Endothelial cell of umbilical vein (primary cell): ENCODE results near the gene PRSS53. TPM values are rescaled to one million over a fixed set of nuclear protein-coding genes. Genes with fewer than 3 reads are reported as not detected.

ENCODE experiments used
- BruUV-seq: library from RNA; stranded (reverse); fragments of 400-500 nt; replicated peaks from 2 replicates; lab custom pipeline; 2021; lab: Mats Ljungman, UMichigan
- CTCF ChIA-PET: fragments of 300-600, 350-600 bp; sonication (Branson Sonifier 250); formaldehyde crosslinking; loops from one replicate; lab custom pipeline; 2021; ENCODE audit warnings: antibody characterized with exemption, inconsistent platforms; lab: Charles Lee
- POLR2A ChIA-PET: fragments of 300-600, 350-600 bp; sonication (Branson Sonifier 250); formaldehyde crosslinking; loops from one replicate; lab custom pipeline; 2021; ENCODE audit warnings: antibody characterized with exemption, inconsistent platforms; lab: Charles Lee
- DNase-seq: peaks from one replicate; pipeline ENCODE4 v3.0.0-alpha.2; 2011; ENCODE audit warnings: low read depth, low spot score
- FAIRE-seq: peaks from 2 replicates; lab custom pipeline; 2011; peaks lifted over from hg19 to GRCh38; lab: Jason Lieb, UNC
- H2AFZ ChIP-seq: 2 replicates; pipeline ENCODE4 v1.6.0; 2012; ENCODE audit warnings: low read depth, low read length, control low read depth, inconsistent platforms
- H3K27ac ChIP-seq: 2 replicates; pipeline ENCODE4 v1.5.1; 2011; ENCODE audit warnings: low read depth, mild to moderate bottlenecking, control low read depth, low read length, moderate library complexity; ENCODE audit not compliant: insufficient read depth
- H3K27me3 ChIP-seq, 2 experiments: 2 replicates each; pipeline versions ENCODE4 v1.6.0 to v1.6.1; 2011; ENCODE audit warnings: low read length in 2 of 2, mixed read lengths in 1 of 2; ENCODE audit not compliant: control insufficient read depth in 2 of 2, insufficient read depth in 2 of 2
- H3K36me3 ChIP-seq, 2 experiments: 2 replicates in 1 of 2; 3 replicates in 1 of 2; pipeline ENCODE4 v1.5.1; 2011; ENCODE audit warnings: low read length in 2 of 2, mild to moderate bottlenecking in 1 of 2, moderate library complexity in 1 of 2; ENCODE audit not compliant: control insufficient read depth in 2 of 2, insufficient read depth in 2 of 2; ENCODE audit errors: extremely low read depth in 1 of 2
- H3K4me1 ChIP-seq: 3 replicates; pipeline ENCODE4 v1.5.1; 2011; ENCODE audit warnings: mild to moderate bottlenecking, low read length; ENCODE audit not compliant: control insufficient read depth, insufficient read depth; ENCODE audit errors: extremely low read depth
- H3K4me2 ChIP-seq: 2 replicates; pipeline ENCODE4 v1.6.1; 2011; ENCODE audit warnings: low read length, control low read depth, mixed read lengths; ENCODE audit not compliant: insufficient read depth
- H3K4me3 ChIP-seq, 3 experiments: fragments of 200-600 bp in 1 of 3; sonication (generic), shearing (Covaris generic) in 1 of 3; replicated peaks in 1 of 3; 2 replicates each; pipeline ENCODE4 v1.5.1; 2011 to 2016; ENCODE audit warnings: control low read depth in 3 of 3, low read length in 3 of 3, mild to moderate bottlenecking in 2 of 3, inconsistent platforms in 1 of 3, low read depth in 1 of 3, moderate library complexity in 1 of 3; ENCODE audit not compliant: insufficient read depth in 1 of 3
- H3K79me2 ChIP-seq: 2 replicates; pipeline ENCODE4 v1.6.0; 2012; ENCODE audit warnings: low read length, inconsistent platforms; ENCODE audit not compliant: control insufficient read depth, insufficient read depth
- H3K9ac ChIP-seq: replicated peaks from 2 replicates; pipeline ENCODE3; 2011; ENCODE audit warnings: low read length, control low read depth; ENCODE audit not compliant: insufficient read depth; ENCODE audit errors: extremely low read depth
- H3K9me1 ChIP-seq: replicated peaks from 3 replicates; pipeline ENCODE4 v1.6.0; 2011; ENCODE audit warnings: mild to moderate bottlenecking, low read length; ENCODE audit not compliant: control insufficient read depth, insufficient read depth; ENCODE audit errors: extremely low read depth
- H3K9me3 ChIP-seq: replicated peaks from 2 replicates; pipeline ENCODE4 v1.5.1; 2012; ENCODE audit warnings: low read length, inconsistent platforms; ENCODE audit not compliant: control insufficient read depth, insufficient read depth
- H4K20me1 ChIP-seq: replicated peaks from 2 replicates; pipeline ENCODE3; 2011; ENCODE audit warnings: mild to moderate bottlenecking, low read length; ENCODE audit not compliant: control insufficient read depth, insufficient read depth; ENCODE audit errors: extremely low read depth
- EZH2 ChIP-seq: IDR thresholded peaks from 2 replicates; pipeline ENCODE4 v1.6.1; 2012; ENCODE audit warnings: borderline replicate concordance, low read depth, mild to moderate bottlenecking, moderate library complexity, low read length, inconsistent platforms; ENCODE audit not compliant: severe bottlenecking
- FOS ChIP-seq: IDR thresholded peaks from 2 replicates; pipeline ENCODE4 v1.6.1; 2011; ENCODE audit warnings: mild to moderate bottlenecking, low read length, moderate library complexity, borderline replicate concordance; ENCODE audit not compliant: insufficient read depth
- GATA2 ChIP-seq: IDR thresholded peaks from 2 replicates; pipeline ENCODE4 v1.7.0; 2011; ENCODE audit warnings: low read depth, mild to moderate bottlenecking, moderate library complexity, mixed read lengths, low read length; ENCODE audit not compliant: insufficient read length, insufficient read depth
- JUN ChIP-seq: IDR thresholded peaks from 2 replicates; pipeline ENCODE4 v1.6.1; 2011; ENCODE audit warnings: borderline replicate concordance, low read depth; ENCODE audit not compliant: insufficient read length, insufficient read depth
- MYC ChIP-seq: IDR thresholded peaks from one replicate; pipeline ENCODE4 v1.6.1; 2011; ENCODE audit warnings: mild to moderate bottlenecking, low read depth, low read length
- POLR2A ChIP-seq: IDR thresholded peaks from 2 replicates; pipeline ENCODE4 v1.6.1; 2012; ENCODE audit warnings: low read depth, mild to moderate bottlenecking, control low read depth, low read length
- POLR2AphosphoS5 ChIP-seq: IDR thresholded peaks from 2 replicates; pipeline ENCODE4 v1.6.1; 2012; ENCODE audit warnings: low read depth, mild to moderate bottlenecking, control low read depth, low read length, moderate library complexity; ENCODE audit not compliant: insufficient read depth
- dilution Hi-C: fragments of 300-500 bp; cut with MboI; formaldehyde crosslinking; loops from one replicate; pipeline ENCODE4 v1.15.0; 2019; ENCODE audit warnings: low sequenced_read_pairs; ENCODE audit not compliant: extremely low pct_ligation_motif_present
- intact Hi-C: fragments of 100-400 bp; cut with micrococcal nuclease; formaldehyde crosslinking; loops from one replicate; pipeline ENCODE4 v1.10.0; 2022
- polyA plus RNA-seq, 4 experiments: library from polyadenylated mRNA; depleted of rRNA in 3 of 4; stranded (reverse) in 3 of 4; unstranded in 1 of 4; fragments of >200 nt; gene quantifications; 2 replicates each; pipeline versions ENCODE4 v1.2.1 to v1.2.3, GENCODE V29; 2011 to 2012; ENCODE audit warnings: missing spikeins in 1 of 4
- total RNA-seq: library from RNA; stranded (reverse); gene quantifications from 2 replicates; pipeline ENCODE4 v1.2.3, GENCODE V29; 2021
- TF ChIP-seq, protein P1 (sequence below), 2 donors: IDR thresholded peaks; 1 replicate in 1 of 2; 2 replicates in 1 of 2; pipeline ENCODE4 v1.5.1; 2011; ENCODE audit warnings: low read length in 2 of 2, mild to moderate bottlenecking in 2 of 2, moderate library complexity in 2 of 2, control low read depth in 1 of 2, inconsistent platforms in 1 of 2, low read depth in 1 of 2; ENCODE audit not compliant: insufficient read depth in 1 of 2; ENCODE audit errors: extremely low read depth in 1 of 2

The PRSS53 gene
- total and polyA plus RNA-seq, 2 donors (not counting 3 experiments of a cell fraction or from before 2014, with no cell fraction given) = 2.8 to 3.5 TPM

DNA sequence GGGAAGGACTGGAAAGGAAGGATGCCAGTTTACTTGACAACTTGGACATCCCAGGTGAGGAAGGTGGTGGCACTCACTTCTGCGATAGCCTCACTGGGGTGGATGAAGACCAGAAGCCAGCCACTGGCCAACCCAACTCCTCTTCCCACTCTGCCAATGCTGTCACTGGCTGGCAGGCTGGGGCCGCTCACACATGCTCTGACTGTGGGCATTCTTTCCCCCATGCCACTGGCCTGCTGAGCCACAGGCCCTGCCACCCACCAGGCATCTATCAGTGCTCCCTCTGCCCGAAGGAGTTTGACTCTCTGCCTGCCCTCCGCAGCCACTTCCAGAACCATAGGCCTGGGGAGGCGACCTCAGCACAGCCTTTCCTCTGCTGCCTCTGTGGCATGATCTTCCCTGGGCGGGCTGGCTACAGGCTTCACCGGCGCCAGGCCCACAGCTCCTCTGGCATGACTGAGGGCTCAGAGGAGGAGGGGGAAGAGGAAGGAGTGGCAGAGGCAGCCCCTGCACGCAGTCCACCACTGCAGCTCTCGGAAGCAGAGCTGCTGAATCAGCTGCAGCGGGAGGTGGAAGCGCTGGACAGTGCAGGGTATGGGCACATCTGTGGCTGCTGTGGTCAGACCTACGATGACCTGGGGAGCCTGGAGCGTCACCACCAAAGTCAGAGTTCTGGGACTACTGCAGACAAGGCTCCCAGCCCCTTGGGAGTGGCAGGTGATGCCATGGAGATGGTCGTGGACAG lies 10.0 kb downstream of the PRSS53 start:
- Histone ChIP-seq H3K4me1 (peaks cover 4% of the 10 kb centered on the region), H3K9me3 (no peaks in the 10 kb centered on the region), H2AFZ (no peak overlapping the region), H3K9ac (no peak overlapping the region), H4K20me1 (no peaks in the 10 kb centered on the region), H3K27me3 (no peaks in the 10 kb centered on the region), H3K36me3 (peaks cover 3 to 37% of the 10 kb centered on the region in 2 experiments), H3K4me3 (no peak overlapping the region), H3K79me2 (peaks cover 26% of the 10 kb centered on the region), H3K9me1 (no peaks in the 10 kb centered on the region), H3K27ac (no peak overlapping the region), H3K4me2 (no peak overlapping the region)
- dilution Hi-C loops = no loop called here
- ChIA-PET POLR2A (no interaction called here), CTCF (no interaction called here)
- no TSS peak for BruUV-seq
- DNase-seq = no peak
- no peak for FAIRE-seq
- TF ChIP-seq POLR2AphosphoS5 = no peak
- no peak for TF ChIP-seq MYC
- no peak for TF ChIP-seq GATA2
- no peak for TF ChIP-seq POLR2A
- TF ChIP-seq, protein P1, sequence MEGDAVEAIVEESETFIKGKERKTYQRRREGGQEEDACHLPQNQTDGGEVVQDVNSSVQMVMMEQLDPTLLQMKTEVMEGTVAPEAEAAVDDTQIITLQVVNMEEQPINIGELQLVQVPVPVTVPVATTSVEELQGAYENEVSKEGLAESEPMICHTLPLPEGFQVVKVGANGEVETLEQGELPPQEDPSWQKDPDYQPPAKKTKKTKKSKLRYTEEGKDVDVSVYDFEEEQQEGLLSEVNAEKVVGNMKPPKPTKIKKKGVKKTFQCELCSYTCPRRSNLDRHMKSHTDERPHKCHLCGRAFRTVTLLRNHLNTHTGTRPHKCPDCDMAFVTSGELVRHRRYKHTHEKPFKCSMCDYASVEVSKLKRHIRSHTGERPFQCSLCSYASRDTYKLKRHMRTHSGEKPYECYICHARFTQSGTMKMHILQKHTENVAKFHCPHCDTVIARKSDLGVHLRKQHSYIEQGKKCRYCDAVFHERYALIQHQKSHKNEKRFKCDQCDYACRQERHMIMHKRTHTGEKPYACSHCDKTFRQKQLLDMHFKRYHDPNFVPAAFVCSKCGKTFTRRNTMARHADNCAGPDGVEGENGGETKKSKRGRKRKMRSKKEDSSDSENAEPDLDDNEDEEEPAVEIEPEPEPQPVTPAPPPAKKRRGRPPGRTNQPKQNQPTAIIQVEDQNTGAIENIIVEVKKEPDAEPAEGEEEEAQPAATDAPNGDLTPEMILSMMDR (IDR thresholded peaks at IDR 0.05; ENCODE audit: extremely low read depth in 1 of 2, insufficient read depth in 1 of 2, low read depth in 1 of 2, low read length in 2 of 2) = no peak
- no peak for TF ChIP-seq JUN
- TF ChIP-seq EZH2 = no peak
- TF ChIP-seq FOS = no peak
- intact Hi-C loops = loop anchor here (10.0 kb wide), 1 partner anchor 786 kb away; no protein-coding TSS in a partner anchor
